Fibroblast of peridontal ligament (primary cell): ENCODE results near the gene SLC41A3.
"Not testable (repeated sequence)": the region's sequence is repeated elsewhere in the genome, so short reads cannot be mapped to it uniquely, and the experiment has no call there.

Experiments
- DNase-seq: peaks from one replicate; pipeline ENCODE4 v3.0.0-alpha.2; 2010; ENCODE audit errors: extremely low read depth

The SLC41A3 gene

GRCh38 chr3:126003447-126004190, 80.3 kb downstream of the SLC41A3 start:
- DNase-seq = no peak

GRCh38 chr3:126002189-126002588, 81.7 kb downstream of the SLC41A3 start:
- no peak for DNase-seq

GRCh38 chr3:125996751-125997150, 87.2 kb downstream of the SLC41A3 start:
- not testable (repeated sequence) for DNase-seq

GRCh38 chr3:125990253-125990970, 93.5 kb downstream of the SLC41A3 start:
- peak; percentile 76 for DNase-seq

- DNase-seq = not testable (repeated sequence)
These were observed 99.0 kb downstream of the SLC41A3 start for GRCh38 chr3:125984951-125985350.

DNA sequence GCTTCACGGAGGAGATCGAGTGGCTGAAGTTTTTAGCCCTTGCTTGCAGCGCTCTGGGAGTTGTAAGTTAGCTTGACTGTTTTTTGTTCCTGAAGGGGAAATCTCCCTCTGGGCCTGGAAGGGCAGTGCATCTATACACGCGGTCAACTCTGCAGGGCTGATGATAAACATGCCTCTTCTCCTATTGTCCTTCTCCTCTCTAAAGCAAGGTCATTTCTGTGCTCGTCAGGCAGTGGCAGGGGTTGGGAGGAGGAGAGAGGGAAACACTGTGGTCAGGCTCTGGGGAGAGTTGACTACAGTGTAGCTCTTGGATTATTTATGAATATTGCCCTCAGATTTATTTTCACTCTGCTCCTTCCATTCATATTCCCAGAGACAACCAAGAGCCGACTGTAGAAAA, 106.8 kb downstream of the SLC41A3 start:
- not testable (repeated sequence) for DNase-seq

- peak; percentile 23 for DNase-seq
These were observed 107.9 kb downstream of the SLC41A3 start for GRCh38 chr3:125976003-125976390.

DNA sequence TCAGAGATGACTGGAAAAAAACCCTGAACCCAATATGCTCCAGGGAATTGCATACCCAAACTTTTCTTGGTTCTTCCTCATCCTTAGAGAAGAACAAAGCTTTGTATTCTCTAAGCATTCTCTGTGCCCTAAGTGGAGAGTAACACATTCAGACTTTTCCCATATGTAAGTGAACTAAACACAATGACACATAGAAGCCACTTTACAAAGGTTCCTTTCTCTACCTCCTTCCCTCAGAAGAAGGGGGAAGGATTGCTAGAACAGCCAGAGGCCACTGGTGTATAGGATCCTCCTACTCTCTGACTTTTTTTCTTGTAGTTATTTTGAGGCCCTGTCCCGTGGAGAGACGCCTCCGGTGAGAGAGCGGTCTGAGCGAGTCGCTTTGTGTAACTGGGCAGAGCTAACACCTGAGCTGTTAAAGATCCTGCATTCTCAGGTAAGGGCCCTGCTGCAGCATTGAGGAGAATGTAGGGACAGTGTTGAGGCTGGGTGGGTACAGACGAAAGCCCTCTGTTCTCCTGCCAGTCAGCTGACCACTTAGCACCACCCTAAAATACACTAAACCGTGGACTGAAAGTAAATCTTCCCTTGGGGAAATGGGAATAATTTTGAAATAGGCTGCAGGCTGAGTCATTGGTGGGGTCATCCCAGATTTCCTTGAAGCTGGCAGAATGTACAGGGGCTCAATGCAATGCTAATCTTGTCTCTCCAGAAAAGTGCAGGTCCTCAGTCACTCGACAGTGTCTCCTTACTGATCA, 108.5 kb downstream of the SLC41A3 start:
- DNase-seq = peak; percentile 51

DNA sequence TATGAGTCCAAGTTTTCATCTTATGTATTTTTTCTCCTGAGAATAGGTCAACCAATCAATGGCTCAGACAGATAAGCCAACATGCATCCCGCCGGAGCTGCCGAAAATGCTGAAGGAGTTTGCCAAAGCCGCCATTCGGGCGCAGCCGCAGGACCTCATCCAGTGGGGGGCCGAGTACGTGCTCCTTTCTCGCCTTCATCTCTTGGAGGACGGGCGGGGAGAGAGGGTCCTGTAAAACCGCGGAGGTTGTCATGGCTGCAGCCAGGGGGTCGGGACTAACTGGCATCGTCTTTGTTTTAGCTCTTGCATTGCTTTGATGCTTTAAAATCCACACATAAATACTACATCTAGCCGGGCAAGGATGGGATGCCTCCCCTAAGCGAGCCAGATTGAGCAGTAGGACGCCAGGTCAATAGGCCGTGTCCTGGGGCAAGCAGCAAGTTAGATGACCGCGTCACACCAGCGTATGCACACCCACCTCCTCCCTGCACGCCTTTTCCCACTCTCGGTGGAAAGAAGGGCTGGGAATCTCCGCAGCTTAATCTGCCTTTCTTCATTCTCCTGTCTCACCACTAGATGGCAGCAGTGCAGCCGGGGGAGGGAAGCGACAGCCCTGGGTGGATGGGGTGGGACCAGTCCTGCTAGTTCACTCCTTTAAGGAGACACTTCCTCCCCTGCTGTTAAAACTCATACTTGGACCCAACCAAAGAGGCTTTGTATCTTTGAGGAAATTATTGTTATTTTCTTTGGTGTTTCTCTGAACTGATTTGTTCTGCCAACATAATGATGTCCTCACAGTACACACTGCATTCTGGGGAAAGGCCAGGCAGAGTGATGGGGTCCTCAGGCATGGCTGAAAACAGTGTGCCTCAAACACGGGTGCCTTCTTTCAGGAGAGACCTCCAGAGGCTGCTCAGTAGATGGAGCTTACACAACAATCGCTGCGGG, 111.7 kb downstream of the SLC41A3 start:
- DNase-seq = peak; percentile 37

DNA sequence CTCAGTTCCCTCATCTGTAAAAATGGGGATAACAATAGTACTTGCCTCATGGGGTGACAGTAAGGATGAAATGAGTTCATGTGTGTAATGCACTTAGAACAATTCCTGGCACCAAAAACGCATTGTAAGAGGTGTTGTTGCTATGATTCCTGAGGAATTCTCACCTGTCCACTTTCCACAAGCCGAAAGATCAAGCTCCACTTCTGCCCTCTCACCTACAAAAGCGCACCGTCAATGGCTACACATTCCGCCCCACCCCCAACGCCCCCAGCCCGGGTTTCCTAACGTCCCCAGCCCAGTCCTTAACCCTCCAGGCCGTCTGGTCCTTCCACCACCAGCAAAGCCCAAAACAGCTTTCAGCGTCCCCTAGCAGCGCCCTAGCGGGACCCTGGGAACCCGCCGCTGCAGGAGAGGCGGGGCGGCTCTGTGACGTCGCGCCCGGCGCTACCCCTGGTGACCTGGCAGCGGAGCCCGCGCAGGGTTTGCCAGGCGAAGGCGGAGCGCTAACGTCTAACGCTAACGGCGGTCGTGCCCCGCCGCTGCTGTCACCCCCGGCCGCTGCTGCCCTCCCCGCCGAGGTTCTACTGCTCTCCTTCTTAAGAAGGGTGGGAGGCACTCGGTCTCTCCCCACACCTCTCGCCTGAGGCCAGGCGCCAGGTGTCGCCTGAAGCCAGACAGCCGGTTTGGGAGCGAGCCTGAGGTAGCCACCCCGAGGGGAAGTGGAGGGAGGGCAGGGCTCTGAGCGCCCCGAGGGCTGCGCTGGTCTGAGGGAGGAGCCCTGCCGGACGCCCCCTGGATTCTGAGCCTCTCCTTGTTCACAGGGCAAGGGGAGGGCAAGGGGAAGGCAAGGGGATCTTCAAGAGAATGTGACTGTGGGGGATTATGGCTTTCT, 115.0 kb downstream of the SLC41A3 start, which contains the start of gene ROPN1B:
Gene ROPN1B (plus strand): TSS at position 478 of the 892 bp plus-strand sequence. CDS start 2,877 bp downstream, outside the sequence.
- DNase-seq = not testable (repeated sequence)

- DNase-seq = not testable (repeated sequence)
These were observed 115.8 kb downstream of the SLC41A3 start for GRCh38 chr3:125968121-125968520.

- DNase-seq = no peak
These were observed 116.8 kb downstream of the SLC41A3 start for GRCh38 chr3:125967156-125967555.

GRCh38 chr3:125965505-125965904, 118.4 kb downstream of the SLC41A3 start:
- no peak for DNase-seq

DNA sequence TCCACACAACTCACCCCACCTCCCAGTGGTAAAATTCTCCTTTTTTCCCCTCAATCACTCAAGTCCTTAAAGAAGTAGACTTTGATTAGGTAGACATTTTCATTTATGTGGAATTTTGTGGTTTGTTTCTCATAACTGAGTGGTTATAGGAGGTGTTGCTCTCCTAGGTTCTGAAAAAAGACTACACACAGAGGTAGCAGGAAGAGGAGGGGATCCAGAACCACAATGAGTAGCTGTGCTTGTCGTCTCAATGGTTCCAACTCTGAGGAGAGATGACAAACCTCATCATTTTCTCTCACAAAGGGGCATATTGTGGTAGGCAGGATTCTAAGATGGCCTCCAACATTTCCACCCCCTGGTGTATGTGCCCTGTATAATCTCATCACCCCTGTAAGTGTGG, 120.1 kb downstream of the SLC41A3 start:
- DNase-seq = not testable (repeated sequence)

GRCh38 chr3:125961289-125961589, 122.7 kb downstream of the SLC41A3 start:
- no peak for DNase-seq

DNA sequence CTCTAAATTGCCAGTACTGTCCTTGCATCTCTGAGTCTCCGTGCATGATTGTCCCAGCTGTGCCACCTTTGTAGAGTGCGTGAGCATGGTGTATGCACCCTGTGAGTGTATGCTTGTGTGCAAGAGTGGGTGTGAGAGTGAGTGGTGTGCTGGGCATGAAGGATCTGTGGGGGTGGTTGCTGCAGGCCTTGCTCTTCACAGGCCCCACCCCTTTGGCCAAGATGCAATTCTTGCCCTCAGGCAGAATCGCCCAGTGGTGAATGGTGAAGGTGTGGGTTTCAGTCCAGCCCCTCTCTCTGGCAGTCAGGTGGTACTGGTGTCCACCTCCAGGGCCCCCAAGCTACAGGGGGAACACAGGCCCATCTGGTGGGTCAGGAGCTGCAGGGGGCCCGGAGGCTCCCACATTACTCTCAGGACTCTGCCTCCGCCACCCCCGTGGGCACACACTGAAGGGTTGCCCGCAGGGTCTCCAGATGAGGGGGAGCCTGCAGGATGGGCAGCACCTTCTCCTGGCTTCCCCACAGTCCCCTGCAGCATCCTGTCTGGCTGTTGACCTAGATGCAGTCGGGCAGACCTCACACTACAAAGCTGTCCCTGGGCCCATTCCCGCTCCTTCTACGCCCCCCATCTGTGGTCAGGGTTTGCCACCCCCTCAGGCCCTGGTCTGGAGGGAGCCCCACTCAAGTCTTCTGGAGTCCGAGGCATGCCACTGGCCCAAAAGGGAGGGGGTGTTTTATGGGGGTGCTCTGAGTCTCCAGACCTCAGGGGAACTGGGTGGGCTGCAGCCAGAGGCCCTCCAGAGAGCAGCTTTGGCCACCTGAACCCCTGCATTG, 123.3 kb downstream of the SLC41A3 start:
- no peak for DNase-seq

GRCh38 chr3:125960066-125960424, 123.9 kb downstream of the SLC41A3 start:
- no peak for DNase-seq

GRCh38 chr3:125959317-125960065, 124.4 kb downstream of the SLC41A3 start:
- no peak for DNase-seq
